GM19324 (cell line): ENCODE data around the gene NPIPA7.
"Not testable (repeated sequence)": the region's sequence is repeated elsewhere in the genome, so short reads cannot be mapped to it uniquely, and the experiment has no call there.

Experiments
- ATAC-seq: cut with Tn5 transposase; IDR thresholded peaks from one replicate; pipeline ENCODE4 v1.9.1; 2021; ENCODE audit warnings: mild to moderate bottlenecking, moderate library complexity; ENCODE audit not compliant: unreplicated experiment, low FRiP score

The NPIPA7 gene

DNA sequence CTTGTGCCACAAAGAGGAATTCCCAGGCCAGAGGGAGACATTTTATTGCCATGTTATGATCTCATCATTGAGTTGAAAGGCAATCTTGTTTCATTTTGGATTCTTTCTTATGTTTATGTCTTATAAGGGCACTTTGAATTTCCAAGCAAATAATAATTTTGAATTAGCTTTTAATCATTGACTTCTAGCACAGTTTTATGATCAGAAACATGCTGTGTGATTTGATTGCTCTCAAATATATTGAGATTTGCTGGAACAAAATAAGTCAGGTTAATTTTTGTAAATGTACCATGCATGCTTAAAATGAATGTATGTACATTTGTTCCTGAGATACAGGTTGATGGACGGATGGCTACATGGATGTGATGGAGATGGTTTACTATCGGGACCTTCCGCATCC lies at the start of gene NPIPA7:
NPIPA7 (plus strand) TSS at position 301 of the 400 bp plus-strand sequence. CDS start 105 bp downstream, outside the sequence.
- ATAC-seq, result not testable (repeated sequence)

DNA sequence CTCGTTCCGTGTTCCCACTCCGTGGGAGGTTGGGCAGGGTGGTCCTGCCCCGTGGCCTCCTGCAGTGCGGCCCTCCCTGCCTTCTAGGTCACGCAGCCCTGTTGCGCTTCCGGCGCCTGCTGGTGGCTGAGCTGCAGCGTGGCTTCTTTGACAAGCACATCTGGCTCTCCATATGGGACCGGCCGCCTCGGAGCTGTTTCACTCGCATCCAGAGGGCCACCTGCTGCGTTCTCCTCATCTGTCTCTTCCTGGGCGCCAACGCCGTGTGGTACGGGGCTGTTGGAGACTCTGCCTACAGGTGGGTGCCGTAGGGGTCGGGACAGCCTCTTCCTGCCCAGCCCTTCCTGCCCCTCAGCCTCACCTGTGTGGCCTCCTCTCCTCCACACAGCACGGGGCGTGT lies 47.5 kb upstream of the NPIPA7 start:
- not testable (repeated sequence) for ATAC-seq

- ATAC-seq, result not testable (repeated sequence)
These were observed 21.4 kb upstream of the NPIPA7 start for GRCh38 chr16:16357556-16357955.

DNA sequence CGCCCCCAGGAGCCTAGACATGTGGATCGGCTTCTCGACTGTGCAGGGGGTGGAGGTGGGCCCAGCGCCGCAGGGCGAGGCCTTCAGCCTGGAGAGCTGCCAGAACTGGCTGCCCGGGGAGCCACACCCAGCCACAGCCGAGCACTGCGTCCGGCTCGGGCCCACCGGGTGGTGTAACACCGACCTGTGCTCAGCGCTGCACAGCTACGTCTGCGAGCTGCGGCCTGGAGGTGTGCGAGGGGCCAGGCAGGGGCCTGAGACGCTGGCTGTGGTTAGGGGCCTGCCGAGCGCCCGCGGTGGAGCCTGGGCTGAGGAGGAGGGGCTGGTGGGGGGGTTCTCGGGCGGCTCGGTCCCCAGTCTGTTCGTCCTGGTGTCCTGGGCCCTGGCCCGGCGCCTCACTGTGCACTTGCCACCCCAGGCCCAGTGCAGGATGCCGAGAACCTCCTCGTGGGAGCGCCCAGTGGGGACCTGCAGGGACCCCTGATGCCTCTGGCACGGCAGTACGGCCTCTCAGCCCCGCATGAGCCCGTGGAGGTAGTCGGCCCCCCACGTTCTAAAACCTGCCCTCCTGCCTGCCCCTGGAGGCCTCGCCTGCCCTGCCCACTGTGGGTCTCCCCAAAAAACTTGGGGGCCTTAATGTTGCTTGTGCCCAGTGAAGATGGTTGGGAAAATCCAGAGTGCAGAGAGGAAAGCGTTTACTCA lies 20.2 kb upstream of the NPIPA7 start:
- ATAC-seq, result not testable (repeated sequence)

GRCh38 chr16:16363595-16363994 lies 15.3 kb upstream of the NPIPA7 start:
- ATAC-seq, result not testable (repeated sequence)

- not testable (repeated sequence) for ATAC-seq
These were observed 14.8 kb upstream of the NPIPA7 start for GRCh38 chr16:16364100-16364499.

- ATAC-seq, result not testable (repeated sequence)
These were observed 14.2 kb upstream of the NPIPA7 start for GRCh38 chr16:16364701-16365100.

DNA sequence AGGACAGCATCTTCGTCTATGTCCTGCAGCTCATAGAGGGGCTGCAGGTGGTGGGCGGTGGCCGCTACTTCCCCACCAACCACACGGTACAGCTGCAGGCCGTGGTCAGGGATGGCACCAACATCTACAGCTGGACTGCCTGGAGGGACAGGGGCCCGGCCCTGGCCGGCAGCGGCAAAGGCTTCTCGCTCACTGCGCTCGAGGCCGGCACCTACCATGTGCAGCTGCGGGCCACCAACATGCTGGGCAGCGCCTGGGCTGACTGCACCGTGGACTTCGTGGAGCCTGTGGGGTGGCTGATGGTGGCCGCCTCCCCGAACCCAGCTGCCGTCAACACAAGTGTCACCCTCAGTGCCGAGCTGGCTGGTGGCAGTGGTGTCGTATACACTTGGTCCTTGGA lies 13.6 kb upstream of the NPIPA7 start:
- not testable (repeated sequence) for ATAC-seq

DNA sequence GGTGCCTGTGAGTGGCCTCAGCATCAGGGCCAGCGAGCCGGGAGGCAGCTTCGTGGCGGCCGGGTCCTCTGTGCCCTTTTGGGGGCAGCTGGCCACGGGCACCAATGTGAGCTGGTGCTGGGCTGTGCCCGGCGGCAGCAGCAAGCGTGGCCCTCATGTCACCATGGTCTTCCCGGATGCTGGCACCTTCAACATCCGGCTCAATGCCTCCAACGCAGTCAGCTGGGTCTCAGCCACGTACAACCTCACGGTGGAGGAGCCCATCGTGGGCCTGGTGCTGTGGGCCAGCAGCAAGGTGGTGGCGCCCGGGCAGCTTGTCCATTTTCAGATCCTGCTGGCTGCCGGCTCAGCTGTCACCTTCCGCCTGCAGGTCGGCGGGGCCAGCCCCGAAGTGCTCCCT lies 13.1 kb upstream of the NPIPA7 start:
- ATAC-seq, result not testable (repeated sequence)

- not testable (repeated sequence) for ATAC-seq
These were observed 12.2 kb upstream of the NPIPA7 start for GRCh38 chr16:16366552-16367284.

- not testable (repeated sequence) for ATAC-seq
These were observed 11.7 kb upstream of the NPIPA7 start for GRCh38 chr16:16367285-16367628.

DNA sequence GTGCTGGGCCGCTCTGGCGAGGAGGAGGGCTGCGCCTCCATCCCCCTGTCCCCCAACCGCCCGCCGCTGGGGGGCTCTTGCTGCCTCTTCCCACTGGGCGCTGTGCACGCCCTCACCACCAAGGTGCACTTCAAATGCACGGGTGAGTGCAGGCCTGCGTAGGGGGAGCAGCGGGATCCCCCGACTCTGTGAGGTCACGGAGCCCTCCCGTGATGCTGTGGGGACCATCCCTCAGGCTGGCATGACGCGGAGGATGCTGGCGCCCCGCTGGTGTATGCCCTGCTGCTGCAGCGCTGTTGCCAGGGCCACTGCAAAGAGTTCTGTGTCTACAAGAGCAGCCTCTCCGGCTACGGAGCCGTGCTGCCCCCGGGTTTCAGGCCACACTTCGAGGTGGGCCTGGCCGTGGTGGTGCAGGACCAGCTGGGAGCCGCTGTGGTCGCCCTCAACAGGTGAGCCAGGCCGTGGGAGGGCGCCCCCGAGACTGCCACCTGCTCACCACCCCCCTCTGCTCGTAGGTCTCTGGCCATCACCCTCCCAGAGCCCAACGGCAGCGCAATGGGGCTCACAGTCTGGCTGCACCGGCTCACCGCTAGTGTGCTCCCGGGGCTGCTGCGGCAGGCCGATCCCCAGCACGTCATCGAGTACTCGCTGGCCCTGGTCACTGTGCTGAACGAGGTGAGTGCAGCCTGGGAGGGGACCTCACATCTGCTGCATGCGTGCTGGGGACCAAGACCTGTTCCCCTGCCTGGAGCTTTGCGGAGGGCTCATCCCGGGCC lies 9.7 kb upstream of the NPIPA7 start:
- ATAC-seq, result not testable (repeated sequence)

- ATAC-seq, result not testable (repeated sequence)
These were observed 7.7 kb upstream of the NPIPA7 start for GRCh38 chr16:16371136-16371735.

DNA sequence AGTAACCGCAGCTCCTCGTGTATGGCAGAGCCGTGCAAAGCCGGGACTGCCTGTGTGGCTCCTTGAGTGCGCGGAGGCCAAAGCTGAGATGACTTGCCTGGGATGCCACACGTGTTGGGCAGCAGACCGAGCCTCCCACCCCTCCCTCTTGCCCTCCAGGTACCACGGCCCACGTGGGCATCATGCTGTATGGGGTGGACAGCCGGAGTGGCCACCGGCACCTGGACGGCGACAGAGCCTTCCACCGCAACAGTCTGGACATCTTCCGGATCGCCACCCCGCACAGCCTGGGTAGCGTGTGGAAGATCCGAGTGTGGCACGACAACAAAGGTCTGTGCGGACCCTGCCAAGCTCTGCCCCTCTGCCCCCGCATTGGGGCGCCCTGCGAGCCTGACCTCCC lies 4.7 kb upstream of the NPIPA7 start:
- not testable (repeated sequence) for ATAC-seq

- not testable (repeated sequence) for ATAC-seq
These were observed 20.7 kb downstream of the NPIPA7 start for GRCh38 chr16:16399685-16400084.

- not testable (repeated sequence) for ATAC-seq
These were observed 23.4 kb downstream of the NPIPA7 start for GRCh38 chr16:16402333-16402732.

DNA sequence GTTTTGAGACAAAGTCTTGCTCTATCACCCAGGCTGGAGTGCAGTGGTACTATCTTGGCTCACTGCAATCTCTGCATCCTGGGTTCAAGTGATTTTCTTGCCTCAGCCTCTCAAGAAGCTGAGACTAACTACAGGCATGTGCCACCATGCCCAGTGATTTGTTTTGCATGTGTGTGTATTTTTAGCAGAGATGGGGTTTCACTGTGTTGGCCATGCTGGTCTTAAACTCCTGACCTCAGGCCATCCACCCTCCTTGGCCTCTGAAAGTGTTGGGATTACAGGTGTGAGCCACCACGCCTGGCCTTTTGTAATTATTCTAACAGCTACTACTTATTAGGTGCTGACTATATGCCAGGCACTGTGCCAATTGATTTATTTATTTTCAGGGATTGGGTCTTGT lies 25.3 kb downstream of the NPIPA7 start:
- ATAC-seq, result not testable (repeated sequence)

GRCh38 chr16:16405421-16405820 lies 26.5 kb downstream of the NPIPA7 start:
- not testable (repeated sequence) for ATAC-seq

DNA sequence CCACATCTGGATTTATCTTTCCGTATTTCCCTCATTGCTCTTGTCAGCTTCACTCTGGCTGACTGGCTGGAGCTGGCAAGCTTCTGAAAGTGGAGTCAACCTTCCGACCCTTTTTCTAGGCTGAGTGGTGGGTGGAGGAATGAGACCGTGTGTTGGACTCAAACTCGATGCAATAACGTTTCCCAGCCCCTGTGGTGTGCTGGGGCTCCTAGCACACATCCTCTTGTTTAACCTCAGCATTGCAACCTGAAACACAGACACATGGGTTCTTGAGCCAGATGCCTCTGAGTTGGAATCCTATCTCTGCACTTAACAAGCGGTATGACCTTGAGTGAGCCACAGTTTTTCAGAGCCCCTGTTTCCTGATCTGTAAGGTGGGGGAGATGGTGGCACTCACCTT lies 29.5 kb downstream of the NPIPA7 start:
- ATAC-seq, result not testable (repeated sequence)

DNA sequence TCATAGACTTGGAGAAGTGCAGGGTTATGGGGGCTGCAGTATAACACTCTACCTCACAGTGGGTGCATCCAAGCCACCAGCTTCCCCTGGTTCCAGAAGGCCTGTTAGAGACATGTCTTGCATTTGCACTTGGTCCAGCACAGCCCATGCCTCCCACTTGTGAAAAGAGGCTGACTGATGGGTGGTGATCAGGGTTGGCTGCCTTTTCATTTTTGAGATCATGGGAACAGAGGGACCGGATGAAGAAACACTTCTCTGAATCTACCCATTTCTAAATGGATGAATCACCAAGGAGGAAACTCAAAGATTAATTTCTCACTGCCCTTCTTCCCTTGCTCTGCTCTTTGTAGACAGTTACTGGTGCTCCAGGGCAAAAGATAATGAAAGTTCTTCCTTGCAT lies 34.8 kb downstream of the NPIPA7 start:
- ATAC-seq, result not testable (repeated sequence)

DNA sequence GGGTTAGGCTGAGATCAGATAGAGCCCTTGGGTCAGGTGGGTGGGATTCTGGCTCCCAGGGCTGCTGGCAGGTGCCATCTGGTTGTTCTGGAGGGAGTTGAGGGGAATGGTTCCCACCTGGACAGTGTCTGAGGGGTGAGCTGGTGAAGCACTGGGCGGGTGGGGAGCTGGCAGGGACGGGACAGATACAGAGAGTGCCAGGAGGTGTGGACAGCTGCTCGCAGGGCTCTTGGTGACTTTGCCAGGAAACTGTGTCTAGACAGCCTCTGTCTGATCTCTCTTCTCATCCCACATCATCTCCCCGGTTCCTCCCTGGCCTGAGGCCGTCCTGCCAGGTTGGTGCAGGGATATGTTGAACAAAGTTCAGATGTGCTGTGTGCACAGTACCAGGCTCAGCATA lies 38.1 kb downstream of the NPIPA7 start:
- not testable (repeated sequence) for ATAC-seq
